ENCODE data around the gene SPEF1.
"Not testable (repeated sequence)": the region's sequence is repeated elsewhere in the genome, so short reads cannot be mapped to it uniquely, and the experiment has no call there.

- TF ChIP-seq CTCF, POLR2A, POLR2AphosphoS5, EP300 (IDR thresholded peaks at IDR 0.05): not testable (repeated sequence)
Measured at GRCh38 chr20:3829891-3830290, 48.6 kb upstream of the SPEF1 start.
